Adipocyte (in vitro differentiated cells): ENCODE data around the gene GLRA1.

Experiments
- DNase-seq: peaks from one replicate; pipeline ENCODE4 v3.0.0-alpha.2; 2015; ENCODE audit warnings: low read depth
- H3K27me3 ChIP-seq: replicated peaks from 2 replicates; pipeline ENCODE4 v1.7.0; 2013; ENCODE audit warnings: mild to moderate bottlenecking, low read length, moderate library complexity; ENCODE audit not compliant: control insufficient read depth, insufficient read depth
- H3K36me3 ChIP-seq: 2 replicates; pipeline ENCODE4 v1.7.0; 2013; ENCODE audit warnings: low read length, mild to moderate bottlenecking, moderate library complexity; ENCODE audit not compliant: control insufficient read depth, insufficient read depth, severe bottlenecking
- H3K4me1 ChIP-seq: 2 replicates; pipeline ENCODE4 v1.7.0; 2013; ENCODE audit warnings: mild to moderate bottlenecking, low read length, moderate library complexity; ENCODE audit not compliant: control insufficient read depth, insufficient read depth
- H3K4me3 ChIP-seq: 2 replicates; pipeline ENCODE4 v1.7.0; 2013; ENCODE audit warnings: mild to moderate bottlenecking, low read length, moderate library complexity
- H3K9ac ChIP-seq: 2 replicates; pipeline ENCODE4 v1.7.0; 2013; ENCODE audit warnings: mild to moderate bottlenecking, low read length, moderate library complexity
- H3K9me3 ChIP-seq: 2 replicates; pipeline ENCODE4 v1.7.0; 2013; ENCODE audit warnings: mild to moderate bottlenecking, low read length, moderate library complexity; ENCODE audit not compliant: control insufficient read depth

GLRA1 gene

DNA sequence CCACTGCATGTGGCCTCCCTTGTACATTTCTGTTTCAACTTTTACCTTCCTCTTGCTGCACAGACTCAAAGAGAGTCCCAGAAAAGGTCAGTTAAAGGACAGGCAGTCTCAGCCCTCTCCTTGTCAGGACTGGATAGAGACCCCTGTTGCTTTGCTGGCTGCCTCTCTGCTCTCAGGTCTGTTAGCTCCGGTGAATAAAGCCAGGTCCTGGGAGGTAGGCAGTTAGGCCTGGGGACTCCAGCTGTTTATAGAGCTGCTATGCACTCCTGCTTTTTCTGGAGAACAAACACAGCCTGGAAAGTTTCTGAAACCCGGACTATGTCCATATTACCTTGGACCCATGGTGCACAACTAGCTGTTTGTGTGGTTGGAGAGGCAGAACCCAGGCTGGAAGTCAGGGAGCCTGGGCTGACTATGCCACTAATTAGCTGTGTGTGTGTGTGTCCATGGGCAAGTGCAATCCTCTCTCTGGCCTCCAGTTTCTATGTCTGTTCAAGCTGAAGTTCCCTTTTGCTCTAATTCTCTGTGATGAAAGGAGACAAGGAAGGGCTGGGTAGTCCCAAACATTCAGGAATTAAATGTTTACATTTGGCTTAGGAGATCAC lies 42.9 kb downstream of the GLRA1 start:
- Histone ChIP-seq H3K9ac (no peak overlapping the region), H3K4me3 (no peak overlapping the region), H3K4me1 (no peaks in the 10 kb centered on the region), H3K36me3 (no peaks in the 10 kb centered on the region), H3K27me3 (no peaks in the 10 kb centered on the region), H3K9me3 (no peaks in the 10 kb centered on the region)
- DNase-seq: no peak

DNA sequence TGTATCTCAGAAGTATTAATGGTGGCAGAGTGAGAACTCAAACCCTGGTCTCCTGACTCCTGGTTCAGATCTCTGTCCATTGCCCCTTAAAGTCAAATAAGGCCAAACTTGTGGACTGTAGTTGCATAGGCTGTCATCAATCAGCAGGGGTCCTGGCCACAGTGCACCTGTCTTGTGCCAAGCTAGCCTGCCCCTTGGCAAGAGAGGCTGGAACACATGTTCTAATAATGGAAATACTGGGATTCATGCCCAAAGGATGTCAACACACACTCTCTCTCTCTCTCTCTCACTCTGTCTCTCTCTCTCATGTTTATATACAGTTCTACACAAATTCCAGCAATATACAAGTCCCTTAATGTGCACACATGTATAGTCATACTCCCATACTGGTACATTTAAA lies 44.3 kb downstream of the GLRA1 start:
- DNase-seq: no peak

DNA sequence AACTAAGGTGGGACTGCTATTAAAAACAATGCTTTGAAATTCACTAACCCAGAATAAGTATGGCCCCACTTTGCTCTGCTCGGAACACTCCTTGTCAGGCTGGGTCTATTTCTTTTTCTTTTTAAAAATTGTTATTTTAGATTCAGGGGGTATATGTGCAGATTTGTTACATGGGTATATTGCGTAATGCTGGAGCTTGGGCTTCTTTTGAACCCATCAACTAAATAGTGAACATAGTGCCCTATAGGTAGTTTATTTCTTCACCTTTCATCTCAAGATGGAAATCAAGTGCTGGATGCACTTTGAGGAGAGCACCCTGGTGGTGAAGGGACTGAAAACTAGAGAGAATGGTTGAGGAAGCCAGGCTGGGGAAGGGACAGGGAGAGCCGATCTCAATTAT lies 51.0 kb downstream of the GLRA1 start:
- H3K9me3 ChIP-seq: no peaks in the 10 kb centered on the region

More for the DNA sequence above, 44.3 kb downstream of the GLRA1 start:
- Histone ChIP-seq H3K9ac (no peak overlapping the region), H3K4me3 (no peak overlapping the region), H3K9me3 (no peaks in the 10 kb centered on the region), H3K36me3 (no peaks in the 10 kb centered on the region), H3K27me3 (no peaks in the 10 kb centered on the region), H3K4me1 (no peaks in the 10 kb centered on the region)

GRCh38 chr5:151872701-151873100 lies 52.0 kb downstream of the GLRA1 start:
- Histone ChIP-seq H3K9me3 (no peaks in the 10 kb centered on the region), H3K27me3 (no peaks in the 10 kb centered on the region), H3K4me1 (peaks cover 4% of the 10 kb centered on the region), H3K36me3 (no peaks in the 10 kb centered on the region), H3K9ac (no peak overlapping the region), H3K4me3 (no peak overlapping the region)
- no peak for DNase-seq

More for the DNA sequence above, 51.0 kb downstream of the GLRA1 start:
- Histone ChIP-seq H3K36me3 (no peaks in the 10 kb centered on the region), H3K27me3 (no peaks in the 10 kb centered on the region), H3K9ac (no peak overlapping the region), H3K4me3 (no peak overlapping the region), H3K4me1 (peaks cover 4% of the 10 kb centered on the region)
- no peak for DNase-seq

- no peaks in the 10 kb centered on the region for H3K36me3 ChIP-seq
- no peak overlapping the region for H3K4me3 ChIP-seq
- H3K9ac ChIP-seq: no peak overlapping the region
- DNase-seq: peak; percentile 7
- H3K9me3 ChIP-seq: no peaks in the 10 kb centered on the region
- H3K27me3 ChIP-seq: no peaks in the 10 kb centered on the region
- peaks cover 4% of the 10 kb centered on the region for H3K4me1 ChIP-seq
Measured at GRCh38 chr5:151870820-151871219, 53.8 kb downstream of the GLRA1 start.

GRCh38 chr5:151870271-151870670 lies 54.4 kb downstream of the GLRA1 start:
- H3K9ac ChIP-seq: no peak overlapping the region

DNA sequence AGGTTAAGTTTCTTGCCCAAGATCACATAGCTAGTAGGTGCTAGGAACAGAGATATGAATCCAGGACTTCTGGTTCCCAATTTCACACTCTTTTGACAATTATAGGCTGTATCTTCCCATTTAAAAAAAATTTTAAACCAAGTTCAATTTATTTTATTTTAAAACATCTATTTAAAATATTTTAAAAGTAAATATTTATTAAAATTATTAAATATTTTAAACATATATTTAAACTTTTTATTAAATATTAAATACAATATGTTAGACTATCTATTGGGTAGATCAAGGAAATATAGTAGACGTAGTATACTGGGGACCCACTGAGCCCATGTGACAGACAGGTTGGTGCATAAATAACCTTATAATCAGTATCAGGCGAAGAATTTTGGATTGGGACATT lies 54.8 kb downstream of the GLRA1 start:
- Histone ChIP-seq H3K9me3 (no peaks in the 10 kb centered on the region), H3K27me3 (no peaks in the 10 kb centered on the region), H3K36me3 (no peaks in the 10 kb centered on the region), H3K9ac (no peak overlapping the region), H3K4me1 (peaks cover 4% of the 10 kb centered on the region), H3K4me3 (no peak overlapping the region)
- DNase-seq: no peak

More at GRCh38 chr5:151870271-151870670, 54.4 kb downstream of the GLRA1 start:
- Histone ChIP-seq H3K4me3 (no peak overlapping the region), H3K4me1 (peaks cover 4% of the 10 kb centered on the region), H3K27me3 (no peaks in the 10 kb centered on the region), H3K9me3 (no peaks in the 10 kb centered on the region), H3K36me3 (no peaks in the 10 kb centered on the region)
- no peak for DNase-seq

DNA sequence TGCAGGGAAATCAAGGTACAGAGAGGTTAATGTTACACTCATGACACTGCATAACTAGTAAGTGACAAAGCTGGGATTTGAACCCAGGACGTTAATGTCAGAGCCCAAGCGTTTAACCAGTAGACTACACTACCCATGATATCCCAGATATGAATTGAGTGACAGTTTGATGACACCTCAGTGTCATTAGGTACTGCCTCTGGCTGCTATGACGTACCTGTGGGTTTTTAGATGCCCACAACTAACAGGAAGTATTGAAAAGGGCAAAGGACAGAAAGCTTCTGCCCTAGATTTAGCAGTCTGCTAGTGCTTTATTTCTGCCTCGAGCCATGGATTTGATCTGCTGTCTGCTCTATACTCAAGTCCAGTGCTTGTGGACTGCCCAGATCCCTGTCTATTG lies 56.2 kb downstream of the GLRA1 start:
- no peak overlapping the region for H3K9ac ChIP-seq

GRCh38 chr5:151864061-151864748 lies 60.4 kb downstream of the GLRA1 start:
- H3K36me3 ChIP-seq: no peaks in the 10 kb centered on the region
- DNase-seq: no peak
- no peaks in the 10 kb centered on the region for H3K27me3 ChIP-seq
- H3K9me3 ChIP-seq: no peaks in the 10 kb centered on the region
- H3K9ac ChIP-seq: no peak overlapping the region
- no peak overlapping the region for H3K4me3 ChIP-seq
- no peaks in the 10 kb centered on the region for H3K4me1 ChIP-seq

More for the DNA sequence above, 56.2 kb downstream of the GLRA1 start:
- Histone ChIP-seq H3K4me1 (peaks cover 4% of the 10 kb centered on the region), H3K36me3 (no peaks in the 10 kb centered on the region), H3K27me3 (no peaks in the 10 kb centered on the region), H3K4me3 (no peak overlapping the region), H3K9me3 (no peaks in the 10 kb centered on the region)
- DNase-seq: no peak

GRCh38 chr5:151863566-151863965 lies 61.1 kb downstream of the GLRA1 start:
- H3K27me3 ChIP-seq: no peaks in the 10 kb centered on the region
- H3K9ac ChIP-seq: no peak overlapping the region
- H3K36me3 ChIP-seq: no peaks in the 10 kb centered on the region
- no peak for DNase-seq
- no peaks in the 10 kb centered on the region for H3K4me1 ChIP-seq
- H3K4me3 ChIP-seq: no peak overlapping the region
- H3K9me3 ChIP-seq: no peaks in the 10 kb centered on the region

DNA sequence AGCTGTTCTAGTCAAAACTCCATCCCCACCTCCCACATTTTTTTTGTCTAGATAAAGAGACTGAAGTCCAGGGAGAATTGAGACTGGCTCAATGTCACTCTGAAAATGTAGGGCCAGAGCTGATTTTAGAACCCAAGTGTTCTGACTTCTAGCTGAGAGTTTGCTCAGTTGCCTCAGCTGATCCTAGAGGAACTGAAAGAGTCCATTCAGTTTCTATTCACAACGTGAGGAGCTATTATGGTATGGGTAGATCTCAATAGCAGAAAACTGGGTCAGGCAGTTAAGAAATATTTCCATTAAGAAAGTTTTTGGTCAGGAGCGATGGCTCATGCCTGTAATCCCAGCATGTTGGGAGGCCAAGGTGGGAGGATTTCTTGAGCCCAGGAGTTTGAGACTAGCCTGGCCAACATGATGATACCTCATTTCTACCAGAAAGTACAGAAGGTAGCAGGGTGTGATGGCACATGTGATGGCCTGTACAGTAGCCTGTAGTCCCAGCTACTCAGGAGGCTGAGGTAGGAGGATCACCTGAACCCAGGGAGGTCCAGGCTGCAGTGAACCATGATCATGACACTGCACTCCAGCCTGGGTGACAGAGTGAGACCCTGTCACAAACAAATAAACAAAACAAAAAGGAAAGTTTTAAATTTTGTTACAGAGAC lies 61.7 kb downstream of the GLRA1 start:
- no peaks in the 10 kb centered on the region for H3K4me1 ChIP-seq
- H3K36me3 ChIP-seq: no peaks in the 10 kb centered on the region
- no peaks in the 10 kb centered on the region for H3K9me3 ChIP-seq
- H3K9ac ChIP-seq: no peak overlapping the region
- no peak for DNase-seq
- no peaks in the 10 kb centered on the region for H3K27me3 ChIP-seq
- no peak overlapping the region for H3K4me3 ChIP-seq
